OCI-LY7 (cell line): ENCODE data around the gene GFRA4. TPM values are rescaled to one million over a fixed set of nuclear protein-coding genes. Genes with fewer than 3 reads are reported as not detected.

Experiments
- BruUV-seq: library from RNA; stranded (reverse); fragments of 400-500 nt; replicated peaks from 2 replicates; lab custom pipeline; 2021; lab: Mats Ljungman, UMichigan
- CTCF ChIA-PET: fragments of 300-600 bp; sonication (Branson Sonifier 250); formaldehyde crosslinking; loops from one replicate; lab custom pipeline; 2022; ENCODE audit warnings: antibody characterized with exemption; ENCODE audit not compliant: unreplicated experiment; lab: Charles Lee
- POLR2A ChIA-PET: fragments of 300-600 bp; sonication (Branson Sonifier 250); formaldehyde crosslinking; loops from one replicate; lab custom pipeline; 2022; ENCODE audit warnings: antibody characterized with exemption; lab: Charles Lee
- DNase-seq: peaks from one replicate; pipeline ENCODE4 v3.0.0-alpha.2; 2015; ENCODE audit warnings: low spot score
- H2AFZ ChIP-seq: fragments of 200-600 bp; sonication (generic), shearing (Covaris generic); 2 replicates; pipeline ENCODE4 v1.6.1; 2014; ENCODE audit warnings: mild to moderate bottlenecking, antibody characterized with exemption, low read length, moderate library complexity
- H3K27ac ChIP-seq: fragments of 200-600 bp; sonication (generic); 2 replicates; pipeline ENCODE4 v1.5.1; 2014; ENCODE audit warnings: mixed run types, low read depth, mild to moderate bottlenecking, moderate library complexity, low read length, inconsistent platforms; ENCODE audit not compliant: poor library complexity, severe bottlenecking
- H3K36me3 ChIP-seq: fragments of 200-600 bp; sonication (generic); 2 replicates; pipeline ENCODE4 v1.6.1; 2014; ENCODE audit warnings: mild to moderate bottlenecking, antibody characterized with exemption, low read length, moderate library complexity, mixed read lengths; ENCODE audit not compliant: insufficient read depth
- H3K4me1 ChIP-seq: fragments of 200-600 bp; sonication (generic); 2 replicates; pipeline ENCODE4 v1.5.1; 2014; ENCODE audit warnings: mild to moderate bottlenecking, low read length; ENCODE audit not compliant: insufficient read depth, poor library complexity, severe bottlenecking
- H3K4me2 ChIP-seq: fragments of 200-600 bp; sonication (generic); 2 replicates; pipeline ENCODE4 v1.6.1; 2014; ENCODE audit warnings: mild to moderate bottlenecking, low read length
- H3K4me3 ChIP-seq: fragments of 200-600 bp; sonication (generic); 2 replicates; pipeline ENCODE4 v1.5.1; 2014; ENCODE audit warnings: mild to moderate bottlenecking, low read depth, low read length; ENCODE audit not compliant: poor library complexity, severe bottlenecking
- H3K79me2 ChIP-seq: fragments of 200-600 bp; sonication (generic); 2 replicates; pipeline ENCODE4 v1.6.1; 2016; ENCODE audit warnings: low read depth, mild to moderate bottlenecking, low read length, moderate library complexity, mixed read lengths; ENCODE audit not compliant: insufficient read depth
- H3K9me2 ChIP-seq: fragments of 200-600 bp; sonication (generic); 2 replicates; pipeline ENCODE4 v1.6.1; 2016; ENCODE audit warnings: mild to moderate bottlenecking, low read length, mixed read lengths; ENCODE audit not compliant: insufficient read depth
- H3K9me3 ChIP-seq: fragments of 200-600 bp; sonication (generic); 2 replicates; pipeline ENCODE4 v1.6.1; 2014; ENCODE audit warnings: mild to moderate bottlenecking, mixed run types, low read length, mixed read lengths
- H4K20me1 ChIP-seq: fragments of 200-600 bp; sonication (generic); 2 replicates; pipeline ENCODE4 v1.6.1; 2014; ENCODE audit warnings: mild to moderate bottlenecking, antibody characterized with exemption, low read length, moderate library complexity, mixed read lengths; ENCODE audit not compliant: insufficient read depth
- CTCF ChIP-seq: fragments of 200-600 bp; sonication (generic); conservative IDR thresholded peaks from 2 replicates; pipeline ENCODE4 v1.5.1; 2014; ENCODE audit warnings: mild to moderate bottlenecking, antibody characterized with exemption, low read length, moderate library complexity, mixed read lengths
- EZH2phosphoT487 ChIP-seq: fragments of 200-600 bp; sonication (generic); IDR thresholded peaks from 2 replicates; pipeline ENCODE4 v1.6.1; 2018; ENCODE audit warnings: low read depth, borderline replicate concordance, mild to moderate bottlenecking, mixed run types, antibody characterized with exemption, low read length, moderate library complexity, mixed read lengths
- intact Hi-C: fragments of 100-400 bp; cut with micrococcal nuclease; formaldehyde crosslinking; loops from one replicate; pipeline ENCODE4 v1.10.0; 2022; ENCODE audit not compliant: unreplicated experiment
- total RNA-seq, 2 experiments: library from RNA; depleted of rRNA in 1 of 2; stranded (reverse); fragments of >200 nt in 1 of 2; shearing (Covaris generic) in 1 of 2; gene quantifications; 2 replicates each; pipeline ENCODE4 v1.2.3, GENCODE V29; 2014 to 2022

Gene GFRA4
- total RNA-seq, 2 experiments from 2014 or later: not detected

DNA sequence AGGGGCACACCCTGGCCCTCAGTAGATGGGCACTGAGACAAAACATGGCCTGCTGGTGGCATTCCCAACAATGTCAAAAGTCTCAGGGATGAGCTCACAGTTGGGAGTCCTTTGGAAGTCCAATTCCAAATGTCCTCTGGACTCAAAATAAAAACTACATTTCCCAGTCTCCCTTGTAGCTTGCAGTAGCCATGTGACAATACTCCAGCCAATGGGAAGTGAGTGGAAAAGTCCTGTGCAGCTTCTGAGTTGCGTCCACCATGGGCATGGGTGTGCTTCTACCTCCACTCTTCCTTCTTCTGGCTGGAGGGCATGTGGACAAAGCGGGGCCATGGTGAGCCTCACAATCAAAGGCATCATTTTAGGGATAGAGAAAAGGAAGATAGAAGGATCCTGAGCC lies 24.5 kb upstream of the GFRA4 start:
- Histone ChIP-seq H3K9me2 (no peaks in the 10 kb centered on the region), H3K4me1 (no peaks in the 10 kb centered on the region), H3K4me3 (no peak overlapping the region), H4K20me1 (no peaks in the 10 kb centered on the region), H3K9me3 (no peaks in the 10 kb centered on the region), H3K36me3 (no peaks in the 10 kb centered on the region), H3K4me2 (no peak overlapping the region), H3K79me2 (no peaks in the 10 kb centered on the region), H2AFZ (no peak overlapping the region), H3K27ac (no peak overlapping the region)
- intact Hi-C loops: no loop called here
- CTCF ChIA-PET: no interaction called here
- no peak for DNase-seq
- TF ChIP-seq CTCF (no peak), EZH2phosphoT487 (no peak)
- BruUV-seq: no TSS peak
- POLR2A ChIA-PET: interaction anchor here (0.7 kb wide), 1 partner anchor 910 kb away, joined by 3 read pairs; no protein-coding TSS in a partner anchor

- BruUV-seq: no TSS peak
- Histone ChIP-seq H3K79me2 (no peaks in the 10 kb centered on the region), H4K20me1 (no peaks in the 10 kb centered on the region), H3K9me2 (no peaks in the 10 kb centered on the region), H3K4me2 (no peak overlapping the region), H3K4me1 (no peaks in the 10 kb centered on the region), H3K4me3 (no peak overlapping the region), H3K9me3 (no peaks in the 10 kb centered on the region), H3K27ac (no peak overlapping the region), H3K36me3 (no peaks in the 10 kb centered on the region), H2AFZ (no peak overlapping the region)
- DNase-seq: no peak
- CTCF ChIA-PET: no interaction called here
- TF ChIP-seq CTCF (no peak), EZH2phosphoT487 (no peak)
- POLR2A ChIA-PET: no interaction called here
- intact Hi-C loops: no loop called here
These were observed 23.7 kb upstream of the GFRA4 start for GRCh38 chr20:3686867-3687321.

DNA sequence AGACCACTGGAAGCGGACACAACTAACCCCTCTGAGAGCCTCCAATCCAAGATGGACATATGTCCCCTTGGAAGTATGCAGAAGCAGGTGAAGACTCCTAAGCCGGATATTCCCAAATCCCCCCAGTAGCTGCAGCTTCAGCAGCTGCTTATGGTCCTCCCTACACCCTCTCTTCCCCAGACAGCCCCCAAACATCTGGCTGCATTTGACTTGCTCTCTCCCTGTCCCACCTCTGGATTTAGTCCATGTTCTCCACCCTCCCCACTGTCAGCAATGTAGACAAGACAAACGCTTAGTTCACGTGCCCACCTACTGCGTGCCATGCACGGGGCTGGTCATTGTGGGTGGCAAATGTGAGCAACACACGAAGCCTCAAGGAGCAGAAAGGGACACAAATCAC lies 23.2 kb upstream of the GFRA4 start:
- CTCF ChIA-PET: no interaction called here
- H3K4me2 ChIP-seq: no peak overlapping the region
- intact Hi-C loops: no loop called here
- H2AFZ ChIP-seq: no peak overlapping the region
- no peaks in the 10 kb centered on the region for H3K9me2 ChIP-seq
- H4K20me1 ChIP-seq: no peaks in the 10 kb centered on the region
- H3K79me2 ChIP-seq: no peaks in the 10 kb centered on the region
- no peak overlapping the region for H3K27ac ChIP-seq
- H3K4me3 ChIP-seq: no peak overlapping the region
- no peak for DNase-seq
- no peaks in the 10 kb centered on the region for H3K4me1 ChIP-seq
- no peaks in the 10 kb centered on the region for H3K9me3 ChIP-seq
- BruUV-seq: no TSS peak
- TF ChIP-seq CTCF (no peak), EZH2phosphoT487 (no peak)
- POLR2A ChIA-PET: no interaction called here
- no peaks in the 10 kb centered on the region for H3K36me3 ChIP-seq
